Smooth muscle cell (in vitro differentiated cells): ENCODE data around the gene CCDC116. TPM values are rescaled to one million over a fixed set of nuclear protein-coding genes. Genes with fewer than 3 reads are reported as not detected.

Source experiments
- DNase-seq: peaks from one replicate; lab custom pipeline; 2025; ENCODE audit not compliant: unreplicated experiment; lab: John Stamatoyannopoulos, UW
- H2AFZ ChIP-seq: fragments of 200-600 bp; sonication (generic); 2 replicates; pipeline ENCODE4 v1.6.0; 2016; ENCODE audit warnings: antibody characterized with exemption, low read depth, mild to moderate bottlenecking
- H3F3A ChIP-seq: fragments of 200-600 bp; sonication (generic); 2 replicates; pipeline ENCODE4 v1.6.0; 2017; ENCODE audit warnings: antibody characterized with exemption, low read depth
- H3K27ac ChIP-seq: fragments of 200-600 bp; sonication (generic); 2 replicates; pipeline ENCODE4 v1.5.1; 2016; ENCODE audit warnings: low read depth, mild to moderate bottlenecking
- H3K27me3 ChIP-seq: fragments of 200-600 bp; sonication (generic); 2 replicates; pipeline ENCODE4 v1.6.1; 2016; ENCODE audit warnings: low read depth, mild to moderate bottlenecking
- H3K36me3 ChIP-seq: fragments of 200-600 bp; sonication (generic); 2 replicates; pipeline ENCODE4 v1.5.1; 2016; ENCODE audit warnings: low read depth
- H3K4me1 ChIP-seq: fragments of 200-600 bp; sonication (generic); 2 replicates; pipeline ENCODE4 v1.5.1; 2016; ENCODE audit warnings: low read depth
- H3K4me2 ChIP-seq: fragments of 200-600 bp; sonication (generic); 2 replicates; pipeline ENCODE4 v1.6.0; 2016; ENCODE audit warnings: mild to moderate bottlenecking
- H3K4me3 ChIP-seq: fragments of 200-600 bp; sonication (generic); 2 replicates; pipeline ENCODE4 v1.5.1; 2016; ENCODE audit warnings: mild to moderate bottlenecking
- H3K79me2 ChIP-seq: fragments of 200-600 bp; sonication (generic); 2 replicates; pipeline ENCODE4 v1.6.0; 2016; ENCODE audit warnings: low read depth, mild to moderate bottlenecking
- H3K9ac ChIP-seq: fragments of 200-600 bp; sonication (generic); 2 replicates; pipeline ENCODE4 v1.6.0; 2016; ENCODE audit warnings: low read depth
- H3K9me3 ChIP-seq: fragments of 200-600 bp; sonication (generic); replicated peaks from 2 replicates; pipeline ENCODE4 v1.5.1; 2016; ENCODE audit warnings: low read depth
- H4K20me1 ChIP-seq: fragments of 200-600 bp; sonication (generic); 2 replicates; pipeline ENCODE4 v1.6.0; 2016; ENCODE audit warnings: low read depth
- WGBS: methylation state at CpG from one replicate; pipeline ENCODE4 v1.1.7; 2016; ENCODE audit warnings: low lambda C conversion rate; 5-methylcytosine and 5-hydroxymethylcytosine counted together
- polyA plus RNA-seq: library from polyadenylated mRNA; unstranded; fragments of >200 nt; fragmentation: Nextera tagmentation; extraction: Ambion mirVana; gene quantifications from 2 replicates; pipeline ENCODE4 v1.2.1, GENCODE V29; 2016
- total RNA-seq: library from RNA; depleted of rRNA; stranded (reverse); fragments of >200 nt; gene quantifications from 2 replicates; pipeline ENCODE4 v1.2.3, GENCODE V29; 2014
- TF ChIP-seq, protein P1 (sequence below): fragments of 200-600 bp; sonication (generic); IDR thresholded peaks from 2 replicates; pipeline ENCODE4 v1.5.1; 2017; ENCODE audit warnings: borderline replicate concordance, mild to moderate bottlenecking, antibody characterized with exemption; ENCODE audit not compliant: insufficient read depth, poor library complexity, severe bottlenecking

The CCDC116 gene, protein sequence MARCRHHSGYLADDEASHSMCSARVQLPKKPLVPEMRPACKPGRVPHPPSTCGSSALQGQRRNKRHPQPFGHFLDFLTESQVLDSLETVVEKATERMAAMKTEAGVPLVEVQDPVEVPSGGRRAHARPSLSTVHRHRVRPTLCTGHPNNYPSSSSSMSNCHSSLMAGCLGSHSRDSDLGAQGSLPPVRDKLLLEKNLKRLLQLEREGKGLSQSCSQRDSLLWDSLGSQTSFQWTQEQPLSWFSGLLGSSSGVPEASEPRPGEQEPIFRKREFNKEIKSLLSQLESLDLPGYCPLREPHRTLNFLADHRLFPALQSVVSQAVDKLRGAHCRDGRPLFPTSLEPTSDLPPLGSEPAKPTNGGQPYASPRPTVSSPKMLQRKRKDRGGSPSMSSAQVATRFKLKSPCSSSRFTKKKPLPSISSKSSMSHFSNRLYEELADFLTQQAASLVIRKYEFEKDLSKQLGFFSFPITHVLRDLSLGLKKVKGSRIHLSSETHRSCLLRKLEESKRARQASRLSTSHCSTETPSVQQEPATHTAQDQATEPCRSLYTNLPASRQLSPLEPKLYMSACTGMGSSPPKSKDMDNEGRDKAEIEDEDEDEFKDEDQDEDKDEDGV
- total RNA-seq (0.40 and 1.8 TPM in 2 replicates), polyA plus RNA-seq (not detected in 2 replicates)

DNA sequence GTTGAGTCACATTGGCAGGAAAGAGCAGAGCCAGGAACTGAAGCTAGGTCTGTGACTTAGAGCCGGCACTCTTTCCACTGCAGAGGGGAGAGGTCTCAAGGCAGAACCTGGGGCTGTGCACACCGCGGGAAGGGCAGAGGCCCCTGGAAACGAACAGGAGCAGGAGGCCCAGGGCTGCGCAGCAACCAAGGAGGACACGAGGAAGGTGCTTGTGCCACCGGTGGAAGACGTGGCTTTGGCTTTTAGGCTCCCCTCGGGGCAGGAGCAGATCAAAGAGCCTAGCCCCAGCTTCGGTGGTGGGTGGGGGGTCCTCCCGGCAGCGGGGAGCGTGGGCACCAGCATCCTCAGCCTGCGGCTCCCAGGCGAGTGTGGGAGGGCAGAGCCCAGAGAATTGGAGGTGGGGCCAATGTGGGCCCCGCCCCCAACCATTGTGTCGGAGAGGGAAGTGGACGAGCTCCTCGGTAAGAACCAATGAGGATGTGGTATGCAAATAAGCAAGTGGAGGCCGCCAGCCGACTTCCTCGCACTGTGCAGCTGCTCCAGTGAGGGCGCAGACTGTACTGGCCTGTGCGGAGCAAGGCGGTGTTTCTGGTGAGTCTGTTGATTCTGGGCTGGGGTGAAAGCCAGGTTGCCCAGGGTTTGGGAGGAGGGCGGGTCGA is at the start of gene CCDC116:
Gene CCDC116, plus strand, starts transcription at position 524 of the 659 bp plus-strand sequence. CDS start 422 bp downstream, outside the sequence.
- Histone ChIP-seq H3K27ac (no peak within 1 kb of the TSS), H3K79me2 (peaks cover 2% of the 10 kb centered on the region), H4K20me1 (peaks cover 19% of the 10 kb centered on the region), H3F3A (no peaks in the 10 kb centered on the region), H3K9me3 (no peaks in the 10 kb centered on the region), H3K27me3 (no peaks in the 10 kb centered on the region), H3K36me3 (no peaks in the 10 kb centered on the region), H3K4me3 (no peak within 1 kb of the TSS), H3K4me2 (no peak within 1 kb of the TSS), H3K9ac (no peak within 1 kb of the TSS), H3K4me1 (no peaks in the 10 kb centered on the region), H2AFZ (no peak within 1 kb of the TSS)
- TF ChIP-seq, protein P1, sequence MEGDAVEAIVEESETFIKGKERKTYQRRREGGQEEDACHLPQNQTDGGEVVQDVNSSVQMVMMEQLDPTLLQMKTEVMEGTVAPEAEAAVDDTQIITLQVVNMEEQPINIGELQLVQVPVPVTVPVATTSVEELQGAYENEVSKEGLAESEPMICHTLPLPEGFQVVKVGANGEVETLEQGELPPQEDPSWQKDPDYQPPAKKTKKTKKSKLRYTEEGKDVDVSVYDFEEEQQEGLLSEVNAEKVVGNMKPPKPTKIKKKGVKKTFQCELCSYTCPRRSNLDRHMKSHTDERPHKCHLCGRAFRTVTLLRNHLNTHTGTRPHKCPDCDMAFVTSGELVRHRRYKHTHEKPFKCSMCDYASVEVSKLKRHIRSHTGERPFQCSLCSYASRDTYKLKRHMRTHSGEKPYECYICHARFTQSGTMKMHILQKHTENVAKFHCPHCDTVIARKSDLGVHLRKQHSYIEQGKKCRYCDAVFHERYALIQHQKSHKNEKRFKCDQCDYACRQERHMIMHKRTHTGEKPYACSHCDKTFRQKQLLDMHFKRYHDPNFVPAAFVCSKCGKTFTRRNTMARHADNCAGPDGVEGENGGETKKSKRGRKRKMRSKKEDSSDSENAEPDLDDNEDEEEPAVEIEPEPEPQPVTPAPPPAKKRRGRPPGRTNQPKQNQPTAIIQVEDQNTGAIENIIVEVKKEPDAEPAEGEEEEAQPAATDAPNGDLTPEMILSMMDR = no peak
- WGBS = 92% methylated on average over 27 of the region's 27 CpGs
- DNase-seq = no peak

DNA sequence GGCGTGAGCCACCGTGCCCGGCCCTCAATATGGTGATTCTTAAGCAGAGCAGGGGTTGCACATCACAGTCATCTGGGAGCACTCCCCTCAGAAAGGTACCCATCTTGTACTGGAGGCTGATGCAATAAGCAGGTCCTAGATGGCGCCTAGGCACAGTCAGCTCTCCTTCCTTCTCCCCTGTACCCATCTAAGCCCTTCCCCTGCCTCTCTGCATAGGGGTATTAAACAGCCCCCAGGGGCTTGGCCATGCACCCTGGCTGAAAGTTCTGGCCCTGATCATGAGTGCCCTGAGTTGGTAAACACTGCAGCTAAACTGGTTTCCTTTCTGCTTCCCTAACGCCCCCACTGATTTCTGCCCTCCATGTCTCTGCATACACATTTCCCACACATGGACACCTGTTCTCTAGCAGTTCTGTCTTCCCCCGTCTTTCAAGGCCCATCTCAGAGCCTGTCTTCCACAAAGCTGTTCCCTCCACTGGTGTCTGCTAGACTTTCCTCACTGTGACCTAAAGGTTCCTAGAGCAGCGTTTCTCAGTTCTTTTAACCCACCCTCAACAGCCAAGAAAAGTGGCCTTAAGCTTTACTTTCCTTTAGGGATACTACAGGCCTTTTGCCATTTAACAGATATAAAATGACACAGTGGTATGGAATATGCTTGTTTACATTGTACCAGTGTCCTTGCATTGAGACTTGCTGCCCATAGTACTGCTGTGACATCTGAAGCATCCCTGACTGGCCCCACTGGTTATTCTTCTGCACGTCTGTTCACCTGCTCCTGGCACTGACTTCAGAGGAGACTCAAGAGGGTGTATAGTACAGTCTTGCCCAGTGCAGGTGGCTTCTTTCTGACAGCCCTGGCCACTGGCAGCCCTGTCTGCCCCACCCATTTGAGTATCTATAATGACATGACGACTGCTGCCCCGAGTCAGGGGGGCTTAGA is 49.5 kb upstream of the CCDC116 start:
- Histone ChIP-seq H2AFZ (no peak overlapping the region), H3K27me3 (no peaks in the 10 kb centered on the region), H3K4me3 (no peak overlapping the region), H3K4me1 (no peaks in the 10 kb centered on the region), H3F3A (no peaks in the 10 kb centered on the region), H4K20me1 (peaks cover 100% of the 10 kb centered on the region), H3K9ac (no peak overlapping the region), H3K27ac (no peak overlapping the region), H3K36me3 (no peaks in the 10 kb centered on the region), H3K4me2 (no peak overlapping the region), H3K79me2 (peaks cover 100% of the 10 kb centered on the region), H3K9me3 (no peaks in the 10 kb centered on the region)
- 97% methylated on average over 10 of the region's 10 CpGs for WGBS
- TF ChIP-seq, protein P1 = no peak
- no peak for DNase-seq

DNA sequence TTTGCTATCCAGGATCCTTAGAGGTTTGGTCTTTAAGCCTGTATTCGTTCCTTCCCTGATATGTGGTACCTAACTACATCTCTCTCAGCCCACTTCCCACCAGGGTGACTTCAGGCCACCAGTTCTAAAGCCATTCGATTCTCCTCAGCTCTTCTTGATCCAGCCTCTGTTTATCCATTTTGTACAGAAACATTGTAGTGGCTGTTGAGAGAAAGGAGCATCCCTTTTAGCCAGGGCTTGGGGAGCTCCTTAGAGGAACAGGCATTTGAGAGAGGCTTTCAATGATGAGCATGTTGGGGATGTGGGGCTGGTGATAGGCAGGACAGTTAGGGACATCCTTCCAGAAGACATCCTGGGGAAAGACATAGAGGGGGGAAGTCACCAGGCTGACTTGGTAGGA is 47.2 kb upstream of the CCDC116 start:
- no peak overlapping the region for H3K27ac ChIP-seq
- no peaks in the 10 kb centered on the region for H3K9me3 ChIP-seq
- no peak overlapping the region for H3K9ac ChIP-seq
- H3F3A ChIP-seq = no peaks in the 10 kb centered on the region
- peaks cover 100% of the 10 kb centered on the region for H4K20me1 ChIP-seq
- TF ChIP-seq, protein P1 = no peak
- H3K79me2 ChIP-seq = peaks cover 100% of the 10 kb centered on the region
- no peaks in the 10 kb centered on the region for H3K4me1 ChIP-seq
- no peak overlapping the region for H3K4me2 ChIP-seq
- no peaks in the 10 kb centered on the region for H3K36me3 ChIP-seq
- no peak overlapping the region for H3K4me3 ChIP-seq
- H3K27me3 ChIP-seq = no peaks in the 10 kb centered on the region
- no peak for DNase-seq
- WGBS = 96% methylated on average over 2 of the region's 2 CpGs
- H2AFZ ChIP-seq = no peak overlapping the region
